Hypothalamus (tissue), 51 donors: ENCODE measurements around the gene DENND1A.

Experiments used
- DNase-seq, 51 donors: peaks; one replicate each; lab custom pipeline; 2025; lab: John Stamatoyannopoulos, UW

Gene DENND1A

GRCh38 chr9:123425261-123425821, 504.6 kb downstream of the DENND1A start:
- peak in 35 of 51 donors; percentile 11 to 77 (median 39) for DNase-seq

- DNase-seq = no peak
Measured at GRCh38 chr9:123424552-123425225, 505.2 kb downstream of the DENND1A start.

GRCh38 chr9:123424131-123424530, 505.8 kb downstream of the DENND1A start:
- DNase-seq = no peak

GRCh38 chr9:123423311-123423640, 506.6 kb downstream of the DENND1A start:
- no peak for DNase-seq

GRCh38 chr9:123422635-123423310, 507.2 kb downstream of the DENND1A start:
- DNase-seq = no peak

- no peak for DNase-seq
Measured at GRCh38 chr9:123421801-123422455, 508.0 kb downstream of the DENND1A start.

GRCh38 chr9:123421186-123421585, 508.7 kb downstream of the DENND1A start:
- DNase-seq = no peak

GRCh38 chr9:123420592-123421111, 509.3 kb downstream of the DENND1A start:
- DNase-seq = no peak

- no peak for DNase-seq
Measured at GRCh38 chr9:123419721-123420591, 510.0 kb downstream of the DENND1A start.

- DNase-seq = no peak
Measured at GRCh38 chr9:123419091-123419490, 510.8 kb downstream of the DENND1A start.

GRCh38 chr9:123418506-123418905, 511.4 kb downstream of the DENND1A start:
- DNase-seq = no peak

GRCh38 chr9:123418052-123418430, 511.9 kb downstream of the DENND1A start:
- no peak for DNase-seq

- DNase-seq = no peak
Measured at GRCh38 chr9:123417289-123418051, 512.5 kb downstream of the DENND1A start.

- DNase-seq = no peak
Measured at GRCh38 chr9:123416176-123416575, 513.8 kb downstream of the DENND1A start.

GRCh38 chr9:123414936-123415930, 514.7 kb downstream of the DENND1A start:
- no peak for DNase-seq

- DNase-seq = peak in 1 of 51 donors; percentile 14
Measured at GRCh38 chr9:123414204-123414603, 515.7 kb downstream of the DENND1A start.

- DNase-seq = no peak
Measured at GRCh38 chr9:123412171-123412820, 517.6 kb downstream of the DENND1A start.

GRCh38 chr9:123411636-123412035, 518.3 kb downstream of the DENND1A start:
- no peak for DNase-seq
